Skeletal muscle tissue (tissue), 4 donors: ENCODE data around the gene VPS35. TPM values are rescaled to one million over a fixed set of nuclear protein-coding genes. Genes with fewer than 3 reads are reported as not detected.

Experiments
- H3K27ac ChIP-seq: one replicate; pipeline ENCODE4 v1.7.0; 2013; ENCODE audit warnings: mild to moderate bottlenecking, low read depth, low read length, inconsistent platforms
- H3K27me3 ChIP-seq, 3 donors: one replicate each; pipeline ENCODE4 v1.7.0; 2013; ENCODE audit warnings: low read length in 3 of 3; ENCODE audit not compliant: control insufficient read depth in 3 of 3, insufficient read depth in 3 of 3
- H3K36me3 ChIP-seq, 3 donors: one replicate each; pipeline ENCODE4 v1.7.0; 2013; ENCODE audit warnings: low read length in 3 of 3; ENCODE audit not compliant: control insufficient read depth in 3 of 3, insufficient read depth in 3 of 3
- H3K4me1 ChIP-seq, 3 donors: one replicate each; pipeline ENCODE4 v1.7.0; 2013; ENCODE audit warnings: low read length in 3 of 3, mild to moderate bottlenecking in 3 of 3; ENCODE audit not compliant: control insufficient read depth in 3 of 3, insufficient read depth in 3 of 3
- H3K4me3 ChIP-seq, 3 donors: one replicate each; pipeline ENCODE4 v1.7.0; 2013; ENCODE audit warnings: low read length in 3 of 3
- H3K9ac ChIP-seq, 3 donors: one replicate each; pipeline ENCODE4 v1.7.0; 2013; ENCODE audit warnings: low read length in 3 of 3, mild to moderate bottlenecking in 3 of 3, moderate library complexity in 2 of 3, low read depth in 1 of 3
- H3K9me3 ChIP-seq, 3 donors: one replicate each; pipeline ENCODE4 v1.7.0; 2013; ENCODE audit warnings: low read length in 3 of 3; ENCODE audit not compliant: control insufficient read depth in 3 of 3
- total RNA-seq: library from RNA; depleted of rRNA; stranded (reverse); fragments of >200 nt; gene quantifications from one replicate; pipeline ENCODE4 v1.2.3, GENCODE V29; 2014
- donor health status: Osteomylitis.

Gene VPS35
- total RNA-seq, result 107 TPM

DNA sequence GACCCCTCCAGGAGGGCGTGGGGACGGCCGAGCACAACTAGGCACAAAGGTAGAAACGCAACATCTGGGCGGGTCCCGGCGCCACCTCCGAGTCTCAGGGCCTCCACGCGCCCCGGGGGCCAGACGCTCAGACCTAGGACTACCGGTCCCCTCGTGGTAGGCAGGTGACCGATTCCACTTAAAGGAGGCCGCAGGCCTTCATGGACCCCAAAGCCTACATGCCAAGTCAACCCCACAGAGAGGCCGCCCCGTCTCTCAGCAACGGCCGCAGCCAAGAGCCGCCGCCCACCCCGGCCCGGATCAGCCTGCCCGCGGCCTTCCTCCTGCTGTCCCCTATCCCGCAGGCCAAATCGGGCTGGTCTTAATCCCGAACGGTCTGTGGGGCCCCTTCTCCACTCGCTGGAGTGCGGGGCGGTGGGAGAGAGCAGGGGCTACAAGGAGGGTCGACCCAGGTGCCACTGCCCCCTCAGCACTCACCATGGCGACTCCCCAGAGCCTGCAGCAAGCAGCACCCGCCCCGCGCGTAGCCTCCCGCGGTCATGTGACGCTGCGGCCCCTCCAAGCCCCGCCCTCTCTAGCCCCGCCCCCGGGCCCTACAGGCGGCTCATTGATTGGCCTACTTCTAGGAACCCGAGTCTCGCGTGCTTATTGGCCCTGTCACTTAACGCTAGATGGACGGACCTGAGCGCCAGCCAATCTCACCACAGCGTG lies at the start of gene VPS35:
Gene VPS35 (minus strand): TSS at position 525 of the 711 bp plus-strand sequence. CDS start 45 bp downstream, at position 480.
- H3K9ac ChIP-seq, result peak within 1 kb of the TSS; percentile 83 to 96 (median 93)
- peaks cover 23 to 35% (median 28%) of the 10 kb centered on the region in 3 donors for H3K4me1 ChIP-seq
- H3K27me3 ChIP-seq, result no peaks in the 10 kb centered on the region
- no peaks in the 10 kb centered on the region for H3K9me3 ChIP-seq
- peak within 1 kb of the TSS; percentile 94 to 100 (median 99) for H3K4me3 ChIP-seq
- H3K27ac ChIP-seq, result peak within 1 kb of the TSS; percentile 90
- no peaks in the 10 kb centered on the region for H3K36me3 ChIP-seq

DNA sequence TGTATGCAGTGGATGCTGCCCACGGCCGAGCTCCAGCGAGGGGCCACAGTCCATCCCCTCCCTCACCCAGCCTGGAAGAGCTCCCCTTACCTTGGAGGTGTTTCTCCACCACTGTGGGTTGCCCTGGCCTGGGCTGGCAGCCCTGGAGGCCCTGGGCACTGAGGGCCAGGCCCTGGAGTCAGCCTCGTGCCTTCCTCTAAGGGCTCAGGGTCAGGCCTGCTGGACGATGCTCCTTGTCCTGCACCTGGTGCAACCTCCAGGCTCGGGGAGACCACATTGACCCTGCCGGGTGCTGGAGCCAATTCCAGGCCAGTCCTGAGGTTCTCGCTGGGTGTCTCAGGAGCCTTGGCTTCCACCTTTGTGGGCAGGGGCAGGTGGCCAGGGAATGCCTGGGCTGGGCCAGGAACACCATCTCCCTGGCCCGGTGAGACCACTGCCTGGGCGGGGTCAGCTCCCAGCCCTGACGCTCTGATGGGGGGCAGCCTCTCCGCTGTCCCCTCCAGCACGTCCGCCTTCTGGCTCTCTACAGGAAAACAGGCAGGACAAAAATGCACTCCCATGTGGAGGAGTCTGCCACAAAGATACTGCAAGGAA lies 48.7 kb upstream of the VPS35 start:
- Histone ChIP-seq H3K27ac (no peak overlapping the region), H3K36me3 (peaks cover 0 to 5% (median 2%) of the 10 kb centered on the region in 3 donors), H3K9ac (no peak overlapping the region), H3K4me1 (peaks cover under 1 to 19% (median 10%) of the 10 kb centered on the region in 3 donors), H3K27me3 (no peaks in the 10 kb centered on the region), H3K9me3 (no peaks in the 10 kb centered on the region), H3K4me3 (no peak overlapping the region)

DNA sequence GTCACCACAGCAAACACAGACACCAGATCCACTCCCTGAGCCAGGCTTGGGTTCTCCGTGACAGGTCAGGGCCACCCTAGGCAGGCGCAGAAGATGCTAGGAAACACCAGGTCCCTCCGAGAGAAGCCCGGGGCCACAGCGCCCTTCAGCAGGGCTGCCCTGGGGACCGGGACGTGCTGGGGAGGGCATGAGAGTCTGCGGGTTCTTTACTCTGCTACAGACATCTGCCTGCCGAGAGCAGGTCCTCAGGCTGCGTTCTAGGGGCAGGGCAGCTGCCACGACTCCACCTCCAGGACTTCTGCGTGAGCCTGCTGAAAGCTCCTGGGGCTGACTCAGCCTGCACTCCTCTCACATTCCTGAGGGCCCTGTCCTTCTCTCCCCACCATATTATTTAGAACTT lies 47.7 kb upstream of the VPS35 start:
- Histone ChIP-seq H3K36me3 (peaks cover 0 to 8% (median 7%) of the 10 kb centered on the region in 3 donors), H3K4me3 (no peak overlapping the region), H3K4me1 (peaks cover 0 to 14% (median 6%) of the 10 kb centered on the region in 3 donors), H3K9ac (peak overlapping the region in 1 of 3 donors; percentile 8), H3K27ac (no peak overlapping the region), H3K27me3 (no peaks in the 10 kb centered on the region), H3K9me3 (no peaks in the 10 kb centered on the region)

- H3K36me3 ChIP-seq, result peaks cover 0 to 20% (median 13%) of the 10 kb centered on the region in 3 donors
- H3K4me1 ChIP-seq, result peaks cover 0 to 21% (median 12%) of the 10 kb centered on the region in 3 donors
- H3K27me3 ChIP-seq, result no peaks in the 10 kb centered on the region
- H3K9ac ChIP-seq, result no peak overlapping the region
- no peaks in the 10 kb centered on the region for H3K9me3 ChIP-seq
- H3K27ac ChIP-seq, result no peak overlapping the region
- no peak overlapping the region for H3K4me3 ChIP-seq
Observed at GRCh38 chr16:46733319-46733830, 44.4 kb upstream of the VPS35 start.

GRCh38 chr16:46732561-46732960 lies 43.6 kb upstream of the VPS35 start:
- Histone ChIP-seq H3K9me3 (no peaks in the 10 kb centered on the region), H3K36me3 (peaks cover 0 to 25% (median 16%) of the 10 kb centered on the region in 3 donors), H3K4me1 (peaks cover 0 to 15% (median 12%) of the 10 kb centered on the region in 3 donors), H3K27me3 (no peaks in the 10 kb centered on the region), H3K9ac (no peak overlapping the region), H3K4me3 (no peak overlapping the region), H3K27ac (no peak overlapping the region)

- Histone ChIP-seq H3K4me1 (peaks cover 0 to 12% (median 9%) of the 10 kb centered on the region in 3 donors), H3K9me3 (no peaks in the 10 kb centered on the region), H3K36me3 (peaks cover 0 to 29% (median 20%) of the 10 kb centered on the region in 3 donors), H3K4me3 (no peak overlapping the region), H3K9ac (no peak overlapping the region), H3K27ac (no peak overlapping the region), H3K27me3 (no peaks in the 10 kb centered on the region)
Observed at GRCh38 chr16:46731691-46732555, 42.9 kb upstream of the VPS35 start.

GRCh38 chr16:46730801-46731690 lies 42.1 kb upstream of the VPS35 start:
- Histone ChIP-seq H3K27me3 (no peaks in the 10 kb centered on the region), H3K9ac (no peak overlapping the region), H3K27ac (no peak overlapping the region), H3K4me3 (no peak overlapping the region), H3K4me1 (peaks cover 0 to 15% (median 9%) of the 10 kb centered on the region in 3 donors), H3K36me3 (peaks cover 0 to 29% (median 20%) of the 10 kb centered on the region in 3 donors), H3K9me3 (no peaks in the 10 kb centered on the region)

- Histone ChIP-seq H3K9me3 (peaks cover 0 to 1% (median 0%) of the 10 kb centered on the region in 3 donors), H3K9ac (no peak overlapping the region), H3K27me3 (no peaks in the 10 kb centered on the region), H3K4me3 (no peak overlapping the region), H3K36me3 (peaks cover 0 to 29% (median 20%) of the 10 kb centered on the region in 3 donors), H3K27ac (no peak overlapping the region), H3K4me1 (peaks cover 0 to 11% (median 6%) of the 10 kb centered on the region in 3 donors)
Observed at GRCh38 chr16:46730126-46730525, 41.1 kb upstream of the VPS35 start.
